GM10248 (cell line): Measurements from ENCODE around the gene MLH1.

Experiments used
- CTCF ChIA-PET: fragments of 300-600 bp; sonication (Branson Sonifier 250); formaldehyde crosslinking; extraction: SDS; loops from one replicate; lab custom pipeline; 2021; ENCODE audit warnings: antibody characterized with exemption; lab: Yijun Ruan, JAX
- POLR2A ChIA-PET: fragments of 350-650 bp; sonication (Branson Sonifier 250); formaldehyde crosslinking; extraction: SDS; loops from one replicate; lab custom pipeline; 2020; ENCODE audit warnings: antibody characterized with exemption; lab: Yijun Ruan, JAX
- DNase-seq: peaks from one replicate; pipeline ENCODE4 v3.0.0; 2012; ENCODE audit errors: extremely low spot score
- CTCF ChIP-seq: IDR thresholded peaks from 2 replicates; pipeline ENCODE4 v1.5.1; 2012; ENCODE audit warnings: mild to moderate bottlenecking, low read depth; ENCODE audit errors: extremely low read depth, missing control alignments, control extremely low read depth

MLH1 gene

GRCh38 chr3:36973139-36973538 is 20.2 kb upstream of the MLH1 start:
- no peak for TF ChIP-seq CTCF
- CTCF ChIA-PET = interaction anchor here (1.1 to 7.5 kb wide), 5 partner anchors 9 to 97 kb away, joined by 3 to 83 read pairs (median 4); no protein-coding TSS in a partner anchor
- no peak for DNase-seq
- POLR2A ChIA-PET = interaction anchor here (0.8 to 2.1 kb wide), 2 partner anchors 16 to 20 kb away, joined by 4 read pairs; partner anchors contain the start of genes EPM2AIP1 and MLH1

GRCh38 chr3:36981006-36981405 is 12.3 kb upstream of the MLH1 start:
- CTCF ChIA-PET = interaction anchor here (1.0 kb wide), 1 partner anchor 11 kb away, joined by 3 read pairs; no protein-coding TSS in a partner anchor
- TF ChIP-seq CTCF = no peak

GRCh38 chr3:36988356-36988755 is 5.0 kb upstream of the MLH1 start:
- DNase-seq = no peak
- POLR2A ChIA-PET = interaction anchor here (0.8 to 1.6 kb wide), 2 partner anchors 15 to 65 kb away, joined by 3 to 4 read pairs; no protein-coding TSS in a partner anchor
- CTCF ChIA-PET = interaction anchor here (0.6 to 2.1 kb wide), 4 partner anchors 15 to 420 kb away, joined by 3 to 15 read pairs (median 3); no protein-coding TSS in a partner anchor
- TF ChIP-seq CTCF = no peak

More at GRCh38 chr3:36981006-36981405, 12.3 kb upstream of the MLH1 start:
- POLR2A ChIA-PET = no interaction called here
- no peak for DNase-seq

GRCh38 chr3:36989005-36989404 is 4.3 kb upstream of the MLH1 start:
- CTCF ChIA-PET = interaction anchor here (0.6 to 2.1 kb wide), 5 partner anchors 11 to 420 kb away, joined by 3 to 15 read pairs (median 3); no protein-coding TSS in a partner anchor

GRCh38 chr3:36989568-36989967 is 3.8 kb upstream of the MLH1 start:
- CTCF ChIA-PET = interaction anchor here (0.7 to 2.1 kb wide), 3 partner anchors 11 to 74 kb away, joined by 3 to 15 read pairs (median 3); no protein-coding TSS in a partner anchor
- TF ChIP-seq CTCF = no peak
- POLR2A ChIA-PET = interaction anchor here (1.6 kb wide), 1 partner anchor 16 kb away, joined by 4 read pairs; no protein-coding TSS in a partner anchor
- no peak for DNase-seq

More at GRCh38 chr3:36989005-36989404, 4.3 kb upstream of the MLH1 start:
- TF ChIP-seq CTCF = no peak
- no peak for DNase-seq
- POLR2A ChIA-PET = interaction anchor here (0.6 to 1.6 kb wide), 4 partner anchors 15 to 151 kb away, joined by 3 to 9 read pairs (median 6); no protein-coding TSS in a partner anchor

- no peak for DNase-seq
- no peak for TF ChIP-seq CTCF
- CTCF ChIA-PET = interaction anchor here (0.7 to 3.0 kb wide), 4 partner anchors 8 to 86 kb away, joined by 3 to 8 read pairs (median 3); no protein-coding TSS in a partner anchor
- POLR2A ChIA-PET = interaction anchor here (0.5 to 0.8 kb wide), 3 partner anchors 21 to 228 kb away, joined by 3 to 7 read pairs (median 3); no protein-coding TSS in a partner anchor
These were observed 2.2 kb upstream of the MLH1 start for GRCh38 chr3:36991147-36991546.
